GM12878 (cell line): ENCODE data around the gene TAOK2. TPM values are rescaled to one million over a fixed set of nuclear protein-coding genes. Genes with fewer than 3 reads are reported as not detected.

Experiments
- ATAC-seq: fragments of 200-7000 bp; cut with Tn5 transposase; 3 replicates; pipeline ENCODE4 v1.9.1; 2020; ENCODE audit warnings: mild to moderate bottlenecking, moderate library complexity
- BruUV-seq: library from RNA; stranded (reverse); fragments of 400-500 nt; replicated peaks from 2 replicates; lab custom pipeline; 2021; lab: Mats Ljungman, UMichigan
- CTCF ChIA-PET: fragments of 300-600 bp; sonication (Branson Sonifier 250); formaldehyde crosslinking; extraction: SDS; loops from one replicate; lab custom pipeline; 2021; ENCODE audit warnings: inconsistent platforms; lab: Yijun Ruan, JAX
- POLR2A ChIA-PET: fragments of 350-600 bp; formaldehyde crosslinking; extraction: SDS; loops from one replicate; lab custom pipeline; 2021; ENCODE audit warnings: inconsistent platforms; lab: Charles Lee
- RAD21 ChIA-PET: fragments of 300-600 bp; sonication (Branson Sonifier 250); formaldehyde crosslinking; loops from one replicate; lab custom pipeline; 2023; ENCODE audit warnings: antibody characterized with exemption; ENCODE audit not compliant: unreplicated experiment; lab: Charles Lee
- SMC1A ChIA-PET: fragments of 300-600 bp; sonication (Branson Sonifier 250); formaldehyde crosslinking; loops from one replicate; lab custom pipeline; 2023; ENCODE audit not compliant: unreplicated experiment, uncharacterized antibody; lab: Charles Lee
- DNase-seq: peaks from one replicate; pipeline ENCODE4 v3.0.0-alpha.2; 2011; ENCODE audit warnings: low read depth, low spot score
- FAIRE-seq: peaks from 3 replicates; lab custom pipeline; 2011; peaks lifted over from hg19 to GRCh38; lab: Jason Lieb, UNC
- H2AFZ ChIP-seq: 2 replicates; pipeline ENCODE4 v1.6.0; 2011; ENCODE audit warnings: low read depth, low read length, control low read depth; ENCODE audit not compliant: control insufficient read depth
- H3K27ac ChIP-seq: 2 replicates; pipeline ENCODE4 v1.5.1; 2011; ENCODE audit warnings: control low read depth; ENCODE audit not compliant: control insufficient read depth, insufficient read depth
- H3K27me3 ChIP-seq, 2 experiments: replicated peaks in 1 of 2; 2 replicates each; pipeline versions ENCODE4 v1.6.0 to v1.6.1; 2011; ENCODE audit warnings: low read length in 1 of 2; ENCODE audit not compliant: control insufficient read depth in 2 of 2, insufficient read depth in 2 of 2
- H3K36me3 ChIP-seq, 2 experiments: 2 replicates each; pipeline ENCODE4 v1.5.1; 2011; ENCODE audit warnings: low read length in 1 of 2; ENCODE audit not compliant: control insufficient read depth in 2 of 2, insufficient read depth in 2 of 2
- H3K4me1 ChIP-seq: 2 replicates; pipeline ENCODE4 v1.6.1; 2011; ENCODE audit warnings: mild to moderate bottlenecking, low read length, moderate library complexity, mixed read lengths; ENCODE audit not compliant: control insufficient read depth, insufficient read depth
- H3K4me2 ChIP-seq: 2 replicates; pipeline ENCODE4 v1.6.0; 2011; ENCODE audit warnings: control low read depth; ENCODE audit not compliant: control insufficient read depth, insufficient read depth
- H3K4me3 ChIP-seq: fragments of 200-600 bp; sonication (generic); 2 replicates; pipeline ENCODE4 v1.5.1; 2016
- H3K79me2 ChIP-seq: 2 replicates; pipeline ENCODE4 v1.6.0; 2011; ENCODE audit warnings: low read length; ENCODE audit not compliant: control insufficient read depth, insufficient read depth
- H3K9ac ChIP-seq: 2 replicates; pipeline ENCODE4 v1.8.0; 2011; ENCODE audit warnings: low read length, control low read depth, mixed read lengths; ENCODE audit not compliant: control insufficient read depth, insufficient read depth
- H3K9me3 ChIP-seq: replicated peaks from 3 replicates; pipeline ENCODE4 v1.5.1; 2011; ENCODE audit warnings: mild to moderate bottlenecking, low read length; ENCODE audit not compliant: control insufficient read depth, insufficient read depth
- H4K20me1 ChIP-seq: 2 replicates; pipeline ENCODE4 v1.6.0; 2011; ENCODE audit not compliant: control insufficient read depth, insufficient read depth
- WGBS: methylation state at CpG from one replicate; pipeline ENCODE4 v1.1.6; 2016; ENCODE audit warnings: low lambda C conversion rate; ENCODE audit not compliant: insufficient replicate concordance, insufficient coverage; ENCODE audit errors: missing lambda C conversion rate; 5-methylcytosine and 5-hydroxymethylcytosine counted together
- in situ Hi-C: fragments of 300-500 bp; cut with MboI; formaldehyde crosslinking; loops from 9 replicates; pipeline ENCODE4 v1.14.3; 2018; ENCODE audit warnings: mixed read lengths
- intact Hi-C: fragments of 100-400 bp; cut with micrococcal nuclease; formaldehyde crosslinking; loops from one replicate; pipeline ENCODE4 v1.14.2; 2022; ENCODE audit not compliant: unreplicated experiment
- polyA plus RNA-seq, 11 experiments: library from polyadenylated mRNA; depleted of rRNA in 4 of 11; unstranded in 6 of 11; stranded (reverse) in 5 of 11; fragments of >200 nt; fragmentation: Nextera tagmentation in 4 of 11; fragmentation: Illumina TruSeq in 1 of 11; extraction: Ambion mirVana in 4 of 11; extraction: Trizol in 1 of 11; gene quantifications; 1 replicate in 1 of 11; 2 replicates in 10 of 11; pipeline versions ENCODE4 v1.2.1 to v1.2.3, GENCODE V29; 2011 to 2016; ENCODE audit warnings: inconsistent platforms in 2 of 11, missing spikeins in 2 of 11, low read depth in 1 of 11
- total RNA-seq, 4 experiments: library from RNA; depleted of rRNA in 3 of 4; stranded (reverse); fragments of >200 nt in 3 of 4; fragmentation: Illumina TruSeq in 1 of 4; extraction: Trizol in 1 of 4; gene quantifications; 2 replicates each; pipeline versions ENCODE4 v1.2.1 to v1.2.3, GENCODE V29; 2013 to 2021
- TF ChIP-seq, protein P1 (sequence below): IDR thresholded peaks from 2 replicates; pipeline ENCODE4 v1.6.1; 2011; ENCODE audit warnings: borderline replicate concordance, low read depth, mild to moderate bottlenecking, moderate library complexity, mixed read lengths, low read length; ENCODE audit not compliant: insufficient read depth; ENCODE audit errors: extremely low read length

The TAOK2 gene
- total and polyA plus RNA-seq, 10 of the 15 experiments (the other 5 are each of a cell fraction or from before 2014, with no cell fraction given) = 0.14 to 40.2 (median 11.6) TPM

DNA sequence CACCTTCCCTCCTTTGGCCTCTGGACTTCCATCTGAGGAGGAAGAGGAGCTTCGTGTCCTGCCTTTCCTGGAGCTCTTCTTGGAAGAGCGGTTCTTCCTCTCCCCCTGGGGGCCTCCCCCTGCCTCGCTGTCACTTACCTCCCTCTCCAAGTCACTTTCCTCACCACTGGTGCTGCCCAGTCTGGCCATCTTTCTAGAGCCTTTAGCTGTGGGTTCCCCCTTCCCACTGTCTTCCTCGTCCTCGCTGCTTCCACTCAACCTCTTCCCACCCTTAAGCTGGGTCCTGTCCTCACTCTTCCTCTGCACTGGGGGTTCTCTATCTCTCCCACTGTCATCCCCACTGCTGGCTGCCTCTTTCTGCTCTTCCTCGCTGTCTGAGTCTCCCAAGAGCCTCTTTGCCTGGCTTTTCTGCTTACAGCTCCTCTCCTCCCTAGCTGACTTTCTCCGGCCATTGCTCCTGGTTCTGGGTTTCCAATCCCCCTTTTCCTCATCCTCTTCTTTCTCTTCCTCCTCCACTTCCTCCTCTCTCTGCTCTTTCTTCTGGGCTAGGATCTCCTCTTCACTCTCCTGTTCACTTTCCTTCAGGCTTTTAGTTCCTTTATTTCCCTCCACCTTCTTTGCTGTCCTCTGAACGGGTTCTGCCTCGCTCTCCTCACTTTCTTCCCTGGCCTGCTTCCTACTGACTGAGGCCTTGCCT lies 20.4 kb downstream of the TAOK2 start:
- peaks cover 19% of the 10 kb centered on the region for H3K79me2 ChIP-seq
- intact Hi-C loops = no loop called here
- H3K4me2 ChIP-seq = peak overlapping the region; percentile 82
- peak overlapping the region; percentile 81; the same call in 1 of the 2 replicates for H3K4me3 ChIP-seq
- no peak overlapping the region for H2AFZ ChIP-seq
- TF ChIP-seq, protein P1, sequence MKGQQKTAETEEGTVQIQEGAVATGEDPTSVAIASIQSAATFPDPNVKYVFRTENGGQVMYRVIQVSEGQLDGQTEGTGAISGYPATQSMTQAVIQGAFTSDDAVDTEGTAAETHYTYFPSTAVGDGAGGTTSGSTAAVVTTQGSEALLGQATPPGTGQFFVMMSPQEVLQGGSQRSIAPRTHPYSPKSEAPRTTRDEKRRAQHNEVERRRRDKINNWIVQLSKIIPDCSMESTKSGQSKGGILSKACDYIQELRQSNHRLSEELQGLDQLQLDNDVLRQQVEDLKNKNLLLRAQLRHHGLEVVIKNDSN = no peak
- TF ChIP-seq, all 136 proteins: peak for 0
- ChIA-PET CTCF (interaction anchor here (0.9 to 1.9 kb wide), 2 partner anchors 21 to 77 kb away, joined by 3 to 6 read pairs; partner anchors contain the start of gene TAOK2), POLR2A (interaction anchor here (1.0 to 2.8 kb wide), 5 partner anchors 18 to 69 kb away, joined by 3 to 10 read pairs (median 8); partner anchors contain the start of genes KCTD13 and TAOK2), RAD21 (interaction anchor here (0.7 to 0.8 kb wide), 2 partner anchors 8 to 22 kb away, joined by 3 read pairs; no protein-coding TSS in a partner anchor), SMC1A (interaction anchor here (0.7 to 1.9 kb wide), 3 partner anchors 19 to 61 kb away, joined by 3 to 9 read pairs (median 4); partner anchors contain the start of gene TAOK2)
- H3K9me3 ChIP-seq = no peaks in the 10 kb centered on the region
- H3K4me1 ChIP-seq = peaks cover 9% of the 10 kb centered on the region
- peak overlapping the region; percentile 88 for H3K9ac ChIP-seq
- FAIRE-seq (no peak), DNase-seq (no peak), ATAC-seq (no peak)
- TSS peak; percentile 89 for BruUV-seq
- no peak overlapping the region; the same call in 1 of the 2 replicates for H3K27ac ChIP-seq
- no peaks in the 10 kb centered on the region for H3K27me3 ChIP-seq
- H3K36me3 ChIP-seq = peaks cover 6 to 18% of the 10 kb centered on the region in 2 experiments
- 94% methylated on average over 9 of the region's 9 CpGs for WGBS
- in situ Hi-C loops = no loop called here
- H4K20me1 ChIP-seq = no peaks in the 10 kb centered on the region
